PC-3 (cell line): ENCODE data around the gene TRPM2.

ENCODE experiments used
- CTCF ChIP-seq: fragments of 300-600 bp; sonication (generic); conservative IDR thresholded peaks from 2 replicates; pipeline ENCODE4 v1.5.1; 2017; ENCODE audit warnings: antibody characterized with exemption, low read depth, mild to moderate bottlenecking, low read length
- EZH2 ChIP-seq: fragments of 300-600 bp; sonication (generic); IDR thresholded peaks from one replicate; pipeline ENCODE4 v1.6.1; 2017; ENCODE audit warnings: antibody characterized with exemption, mild to moderate bottlenecking, low read length; ENCODE audit not compliant: unreplicated experiment
- EZH2phosphoT487 ChIP-seq: fragments of 300-600 bp; sonication (generic); IDR thresholded peaks from 2 replicates; pipeline ENCODE4 v1.6.1; 2018; ENCODE audit warnings: mild to moderate bottlenecking, antibody characterized with exemption, low read length, borderline replicate concordance

GRCh38 chr21:44399955-44400790 lies 46.8 kb downstream of the TRPM2 start:
- TF ChIP-seq CTCF (no peak), EZH2phosphoT487 (no peak), EZH2 (no peak)
